DMS 273 treated with DMSO at 0.1 percent for 48 hours (cell line): ENCODE data around the gene COL19A1.

Experiments used
- DNase-seq: peaks from one replicate; lab custom pipeline; 2025; lab: John Stamatoyannopoulos, UW

COL19A1 gene

DNA sequence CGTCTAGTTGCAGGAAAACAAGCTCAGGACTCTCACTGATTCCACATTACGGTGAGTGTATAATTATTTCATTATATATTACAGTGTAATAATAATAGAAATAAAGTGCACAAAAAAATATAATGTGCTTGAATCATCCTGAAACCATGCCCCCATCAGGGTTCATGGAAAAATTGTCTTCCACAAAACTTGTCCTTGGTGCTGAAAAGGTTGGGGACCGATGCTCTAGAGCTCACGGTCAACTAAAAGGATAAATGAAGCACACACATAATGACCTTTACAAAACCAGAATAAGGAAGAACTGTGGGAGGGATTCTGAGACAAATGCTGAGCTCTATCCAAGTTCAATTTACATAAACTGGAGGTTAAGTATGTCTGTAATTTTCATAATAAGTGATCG, 194.3 kb downstream of the COL19A1 start:
- DNase-seq = no peak

DNA sequence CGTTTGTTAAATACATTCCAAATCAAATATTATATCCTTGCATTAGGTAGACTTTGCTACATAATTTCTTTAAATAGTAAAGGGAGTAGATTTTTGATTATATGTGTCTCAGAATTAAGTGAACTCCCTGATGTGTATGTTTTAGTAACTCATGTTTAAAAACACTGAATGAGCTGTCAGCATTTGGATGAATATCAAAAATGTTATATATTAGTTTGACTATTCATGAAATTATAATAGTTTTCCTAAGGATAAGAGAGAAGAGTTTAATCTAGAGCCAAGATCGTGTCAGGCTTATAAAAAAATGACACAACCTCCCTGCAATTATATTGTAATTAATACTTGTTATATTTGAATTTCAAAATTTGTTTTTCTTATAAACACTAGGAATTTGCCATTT, 195.2 kb downstream of the COL19A1 start:
- DNase-seq = no peak

GRCh38 chr6:70062010-70062409, 195.7 kb downstream of the COL19A1 start:
- no peak for DNase-seq

- DNase-seq = no peak
Observed at GRCh38 chr6:70072540-70073179, 206.3 kb downstream of the COL19A1 start.

- no peak for DNase-seq
Observed at GRCh38 chr6:70073637-70074036, 207.3 kb downstream of the COL19A1 start.

GRCh38 chr6:70079241-70079640, 212.9 kb downstream of the COL19A1 start:
- no peak for DNase-seq

DNA sequence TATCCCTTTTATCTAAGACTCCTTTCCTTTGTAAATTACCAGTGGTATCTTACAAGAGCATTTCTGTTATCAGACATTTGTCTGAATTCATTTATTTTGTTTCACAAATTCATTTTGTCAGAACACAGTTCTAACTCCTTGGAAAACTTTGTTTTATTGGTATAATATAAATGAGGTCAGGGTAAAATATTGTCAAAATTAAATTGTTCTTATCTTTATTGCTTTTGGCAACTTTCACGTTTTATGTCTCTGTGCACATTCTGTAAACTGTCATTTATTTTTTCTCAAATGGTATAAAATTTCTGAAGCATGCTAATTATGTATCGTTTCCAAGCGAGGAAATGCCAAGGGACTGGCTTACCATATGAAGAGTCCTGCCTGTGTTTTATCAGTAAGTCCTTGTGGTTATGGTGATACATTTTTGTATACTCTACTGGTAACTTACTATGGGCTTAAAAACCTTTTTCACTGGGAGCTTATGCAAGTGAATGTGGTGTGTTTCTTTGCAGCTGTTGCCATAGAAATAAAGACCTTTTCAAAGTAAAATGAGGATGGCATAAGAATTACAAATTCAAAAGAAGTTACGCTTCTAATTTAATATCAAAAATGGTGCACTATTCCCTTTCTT, 214.2 kb downstream of the COL19A1 start:
- DNase-seq = no peak

DNA sequence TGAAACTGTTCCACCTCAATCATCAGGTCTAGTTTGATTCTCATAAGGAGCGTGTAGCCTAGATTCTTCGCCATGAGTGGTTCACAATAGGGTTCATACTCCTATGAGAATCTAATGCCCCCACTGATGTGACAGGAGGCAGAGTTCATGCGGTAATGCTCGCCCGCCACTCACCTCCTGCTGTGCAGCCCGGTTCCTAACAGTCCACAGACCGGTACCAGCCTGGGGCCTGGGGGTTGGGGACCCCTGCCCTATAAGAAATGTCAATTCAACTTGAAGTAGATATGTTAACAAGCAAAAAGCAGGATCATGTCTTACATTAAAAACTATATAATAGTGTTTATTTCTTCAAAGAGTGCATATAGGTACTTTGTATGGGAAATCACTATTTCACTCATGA, 216.5 kb downstream of the COL19A1 start:
- no peak for DNase-seq

- DNase-seq = no peak
Observed at GRCh38 chr6:70086806-70087205, 220.4 kb downstream of the COL19A1 start.

DNA sequence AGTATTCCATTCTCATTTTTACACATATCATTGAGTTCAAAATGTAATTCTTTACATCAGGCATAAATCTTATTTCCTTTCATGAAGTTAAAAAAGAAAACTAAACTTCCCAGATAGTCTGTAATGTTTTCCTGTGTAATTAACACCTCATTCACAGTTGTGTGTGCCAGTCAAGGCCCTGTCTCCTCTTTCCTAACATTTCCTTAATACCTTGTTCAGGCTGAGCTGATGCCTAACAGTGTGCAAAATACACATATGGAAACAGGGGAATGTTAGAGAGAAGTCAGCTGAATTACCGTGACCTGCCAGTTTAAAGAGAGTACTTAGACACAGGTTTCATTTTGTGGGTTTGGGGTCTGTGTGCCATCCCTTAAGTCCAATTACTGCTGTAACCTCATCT, 227.8 kb downstream of the COL19A1 start:
- no peak for DNase-seq

GRCh38 chr6:70099732-70100131, 233.4 kb downstream of the COL19A1 start:
- no peak for DNase-seq

- no peak for DNase-seq
Observed at GRCh38 chr6:70103798-70104197, 237.4 kb downstream of the COL19A1 start.

GRCh38 chr6:70107852-70108629, 241.7 kb downstream of the COL19A1 start:
- DNase-seq = no peak

- no peak for DNase-seq
Observed at GRCh38 chr6:70110126-70111022, 244.0 kb downstream of the COL19A1 start.

DNA sequence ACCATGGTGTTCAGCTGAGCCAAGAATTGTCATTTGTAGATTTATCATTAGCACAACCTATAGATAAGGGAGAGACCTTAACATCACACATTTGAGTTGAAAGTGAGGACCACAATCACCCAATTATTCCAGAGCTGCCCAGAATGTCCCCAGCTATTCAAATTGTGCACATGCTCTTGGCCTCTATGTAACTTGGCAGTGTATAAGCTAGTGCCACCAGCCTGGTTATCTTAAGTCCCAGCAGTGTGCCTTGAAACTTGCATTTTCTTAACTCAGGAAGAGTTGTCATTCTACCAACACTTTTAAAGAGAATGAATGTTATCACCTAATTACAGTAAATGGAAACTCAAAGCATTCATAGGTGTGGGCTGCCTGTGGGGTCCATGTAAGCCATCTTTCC, 245.4 kb downstream of the COL19A1 start:
- no peak for DNase-seq

DNA sequence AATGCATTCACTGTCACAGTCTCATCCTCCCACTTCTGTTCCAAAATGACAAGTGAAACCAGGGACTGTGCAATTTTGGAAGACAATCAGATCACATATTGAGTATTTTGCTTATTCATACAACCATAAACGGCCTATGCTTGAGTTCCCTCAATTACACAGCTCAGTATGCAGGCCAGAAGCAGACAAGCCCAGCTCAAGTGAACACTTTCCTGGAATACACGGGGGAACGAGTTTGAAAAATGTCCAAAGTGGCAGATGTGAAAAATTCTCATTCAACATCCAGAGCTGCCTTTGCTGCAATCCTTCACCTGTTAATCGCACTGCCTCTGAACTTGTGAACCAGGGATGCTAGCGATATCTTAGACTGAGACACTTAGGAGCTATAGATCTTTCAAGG, 246.4 kb downstream of the COL19A1 start:
- no peak for DNase-seq

DNA sequence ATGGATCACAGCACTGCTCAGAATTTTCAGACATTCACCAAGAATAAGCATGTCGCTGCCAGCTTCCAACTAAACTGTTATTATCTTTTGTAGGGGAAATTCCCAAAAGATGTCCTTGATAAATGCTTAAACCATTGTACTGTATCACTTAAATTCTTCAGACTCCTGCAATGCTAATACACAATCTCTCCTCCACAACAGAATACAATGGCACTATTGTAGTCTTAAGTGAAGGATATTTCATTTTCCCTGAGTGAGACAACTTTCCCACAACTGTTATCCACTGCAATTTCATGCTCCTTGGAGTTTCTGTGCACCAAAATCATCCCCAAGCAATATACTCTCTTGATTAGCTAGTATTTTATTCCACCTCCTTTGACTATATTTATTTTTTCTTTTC, 246.8 kb downstream of the COL19A1 start:
- no peak for DNase-seq

GRCh38 chr6:70118670-70119069, 252.3 kb downstream of the COL19A1 start:
- DNase-seq = no peak

GRCh38 chr6:70119218-70119835, 253.0 kb downstream of the COL19A1 start:
- no peak for DNase-seq

- no peak for DNase-seq
Observed at GRCh38 chr6:70124443-70124842, 258.1 kb downstream of the COL19A1 start.

DNA sequence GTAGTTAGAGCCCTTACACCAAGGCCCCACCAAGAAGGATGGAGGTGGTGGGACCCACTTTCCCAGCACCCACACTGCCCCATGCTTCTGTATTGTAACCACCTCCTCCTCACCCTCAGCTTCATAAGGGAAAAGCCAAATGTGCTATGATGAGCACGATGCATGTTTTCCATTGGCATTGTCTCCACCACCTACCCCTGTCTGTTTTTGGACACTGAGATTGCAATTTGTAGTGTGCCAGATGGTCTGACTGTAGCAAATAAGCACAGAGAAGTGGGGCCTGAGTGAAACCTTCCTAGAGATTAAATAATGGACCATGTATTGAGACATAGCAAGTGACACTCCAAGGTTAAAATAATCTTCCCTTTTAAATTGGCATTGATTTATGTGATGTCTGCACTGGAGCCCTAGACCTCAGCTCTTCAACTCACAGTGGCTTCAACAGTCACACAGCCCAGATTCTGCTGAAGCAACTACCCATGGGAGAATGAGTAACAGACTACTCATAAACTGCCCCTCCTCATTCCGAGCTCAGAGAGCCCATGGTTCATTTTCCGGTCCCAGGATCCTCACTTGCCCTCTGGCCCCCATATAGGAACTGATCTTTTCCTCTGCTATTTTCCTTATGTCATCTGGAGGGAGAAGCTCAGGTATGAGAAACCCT, 258.7 kb downstream of the COL19A1 start:
- no peak for DNase-seq
